A549 treated with AZD2906 at 1 μM for 4 hours (cell line): Measurements from ENCODE around the gene ZNF268. TPM values are rescaled to one million over a fixed set of nuclear protein-coding genes. Genes with fewer than 3 reads are reported as not detected.

Experiments
- total RNA-seq: library from RNA; stranded (reverse); fragments of 200-300 nt; extraction: Qiagen RNA extraction; gene quantifications from 5 replicates; pipeline ENCODE4 v1.2.3, GENCODE V29; 2022

ZNF268 gene
- 9.2 to 16.0 TPM (median 9.7 TPM) in 5 replicates for total RNA-seq

DNA sequence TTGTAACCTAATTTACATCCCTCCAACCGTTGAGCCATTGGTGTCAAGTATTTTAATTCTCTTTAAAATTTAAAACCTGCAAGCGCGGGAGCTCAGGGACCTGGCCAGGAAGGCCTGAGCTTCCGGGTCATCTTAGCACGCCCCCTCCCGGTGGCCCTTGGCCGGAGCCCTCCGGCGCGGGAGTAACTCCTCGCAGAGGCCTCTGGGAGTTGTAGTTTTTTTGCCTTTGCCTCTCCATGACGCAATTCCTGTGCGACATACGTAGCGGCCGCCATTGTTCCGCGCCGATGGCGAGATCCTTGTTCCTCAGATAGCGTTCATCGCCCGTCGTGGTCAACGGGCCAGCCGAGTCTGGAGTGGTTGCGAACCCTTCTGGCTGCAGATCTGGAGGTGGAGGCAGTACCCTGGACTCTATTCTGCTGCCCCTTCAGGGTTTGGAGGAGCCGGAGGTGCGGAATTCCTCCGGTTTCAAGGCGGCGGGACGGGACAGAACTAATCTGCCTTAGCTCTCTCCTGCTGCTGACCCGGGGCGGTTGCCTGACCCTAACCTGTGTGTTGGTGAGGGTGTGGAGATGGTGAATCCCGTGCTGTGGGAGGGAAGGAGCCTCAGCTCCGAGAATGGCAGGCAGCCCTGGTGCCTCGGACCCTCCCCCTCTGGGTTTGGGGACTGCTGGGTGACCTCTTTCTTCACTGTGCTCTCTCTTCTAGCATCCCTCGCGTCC is at the start of gene ZNF268:
TSS of gene ZNF268 (plus strand) at position 258 of the 722 bp plus-strand sequence. CDS start 503 bp downstream, outside the sequence.

DNA sequence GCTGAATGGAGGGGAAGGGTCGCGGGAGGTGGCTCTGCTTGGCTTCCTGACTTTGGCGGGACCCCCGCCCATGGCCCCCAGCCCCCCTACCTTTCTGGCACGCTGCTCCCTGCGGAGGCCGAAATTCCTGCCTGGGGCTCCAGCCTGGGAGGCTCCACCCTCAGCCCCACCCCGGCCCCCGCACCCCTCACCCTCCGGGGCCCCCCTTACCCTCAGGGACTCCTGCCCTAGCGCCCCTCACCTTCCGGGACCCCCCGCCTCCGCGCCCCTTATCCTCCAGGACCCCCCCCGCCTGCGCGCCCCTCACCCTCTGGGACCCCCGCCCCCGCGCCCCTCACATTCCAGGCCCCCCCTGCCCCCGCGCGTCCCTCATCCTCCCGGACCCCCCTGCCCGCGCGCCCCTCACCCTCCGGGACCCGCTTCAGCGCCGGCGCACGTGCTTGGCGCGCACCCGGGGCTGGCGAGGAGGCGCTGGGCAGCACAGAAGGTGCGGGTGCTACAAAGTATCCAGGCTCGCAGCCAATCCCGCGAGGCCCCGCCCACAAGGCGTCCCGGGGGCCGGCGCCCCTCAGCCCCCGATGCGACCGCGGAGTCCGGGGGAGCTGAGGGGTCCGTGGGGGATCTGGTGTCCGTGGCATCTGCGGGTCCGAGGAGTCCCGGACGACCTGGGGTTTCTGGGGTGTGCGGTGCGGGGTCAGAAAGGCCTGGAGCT is 54.3 kb downstream of the ZNF268 start, which contains the start of gene ANHX:
TSS of gene ANHX (minus strand) at position 477 of the 712 bp plus-strand sequence. CDS start 1,521 bp downstream, outside the sequence.

Other genes with a start within 250 kb of the ZNF268 start
- gene ZNF605, start 225.2 kb upstream of the ZNF268 start, total RNA-seq: 2.0 to 3.7 TPM (median 3.2 TPM) in 5 replicates
- gene ZNF26, start 195.1 kb upstream of the ZNF268 start, total RNA-seq: 6.8 to 10.5 TPM (median 8.1 TPM) in 5 replicates
- 10.3 to 14.1 TPM (median 11.7 TPM) in 5 replicates for gene ZNF84, start 144.0 kb upstream of the ZNF268 start, total RNA-seq
- gene ZNF140, start 100.6 kb upstream of the ZNF268 start, total RNA-seq: 7.8 to 12.0 TPM (median 8.6 TPM) in 5 replicates
- 0.23 to 0.35 TPM (median 0.32 TPM) in 5 replicates for gene ZNF891, start 51.2 kb upstream of the ZNF268 start, total RNA-seq
- 0.94 to 1.6 TPM (median 1.2 TPM) in 5 replicates for gene ZNF10, start 50.9 kb upstream of the ZNF268 start, total RNA-seq
- gene ANHX, start 54.4 kb downstream of the ZNF268 start, total RNA-seq: not detected in 5 replicates